GM21360 (cell line): ENCODE data around the gene TOMM6.

Source experiments
- ATAC-seq: cut with Tn5 transposase; IDR thresholded peaks from one replicate; pipeline ENCODE4 v1.9.1; 2021; ENCODE audit warnings: mild to moderate bottlenecking, moderate library complexity; ENCODE audit not compliant: unreplicated experiment

TOMM6 gene

GRCh38 chr6:41787219-41787917 is at the start of gene TOMM6:
TSS of gene TOMM6 (plus strand) at chr6:41787694. CDS start at chr6:41787698, 4 bp downstream.
- ATAC-seq: peak; percentile 77

GRCh38 chr6:41739041-41739440 is 48.5 kb upstream of the TOMM6 start:
- no peak for ATAC-seq

- ATAC-seq: no peak
Observed at GRCh38 chr6:41740366-41741162, 46.9 kb upstream of the TOMM6 start.

GRCh38 chr6:41741625-41742490 is 45.6 kb upstream of the TOMM6 start:
- no peak for ATAC-seq

GRCh38 chr6:41743406-41744235 is 43.9 kb upstream of the TOMM6 start:
- ATAC-seq: no peak

- ATAC-seq: no peak
Observed at GRCh38 chr6:41744236-41744787, 43.2 kb upstream of the TOMM6 start.

- no peak for ATAC-seq
Observed at GRCh38 chr6:41746107-41746506, 41.4 kb upstream of the TOMM6 start.

- ATAC-seq: no peak
Observed at GRCh38 chr6:41747256-41748101, 40.0 kb upstream of the TOMM6 start, which contains the start of gene PGC. TSS of gene PGC (minus strand) at chr6:41747397. CDS start at chr6:41747334, 63 bp downstream.

GRCh38 chr6:41748102-41748477 is 39.4 kb upstream of the TOMM6 start:
- ATAC-seq: no peak

GRCh38 chr6:41748542-41748941 is 39.0 kb upstream of the TOMM6 start:
- no peak for ATAC-seq

GRCh38 chr6:41750374-41750773 is 37.1 kb upstream of the TOMM6 start:
- ATAC-seq: no peak

- no peak for ATAC-seq
Observed at GRCh38 chr6:41755895-41756294, 31.6 kb upstream of the TOMM6 start.

- no peak for ATAC-seq
Observed at GRCh38 chr6:41756354-41756753, 31.1 kb upstream of the TOMM6 start.

- ATAC-seq: no peak
Observed at GRCh38 chr6:41757271-41757670, 30.2 kb upstream of the TOMM6 start.

GRCh38 chr6:41757931-41758640 is 29.4 kb upstream of the TOMM6 start:
- no peak for ATAC-seq

- no peak for ATAC-seq
Observed at GRCh38 chr6:41758641-41759035, 28.9 kb upstream of the TOMM6 start.

GRCh38 chr6:41759106-41759904 is 28.2 kb upstream of the TOMM6 start:
- ATAC-seq: no peak
